DMS153 treated with DMSO at 0.1 percent for 48 hours (cell line): ENCODE results near the gene PSKH1.

Experiments used
- DNase-seq: peaks from one replicate; lab custom pipeline; 2025; ENCODE audit not compliant: unreplicated experiment; lab: John Stamatoyannopoulos, UW

PSKH1 gene

DNA sequence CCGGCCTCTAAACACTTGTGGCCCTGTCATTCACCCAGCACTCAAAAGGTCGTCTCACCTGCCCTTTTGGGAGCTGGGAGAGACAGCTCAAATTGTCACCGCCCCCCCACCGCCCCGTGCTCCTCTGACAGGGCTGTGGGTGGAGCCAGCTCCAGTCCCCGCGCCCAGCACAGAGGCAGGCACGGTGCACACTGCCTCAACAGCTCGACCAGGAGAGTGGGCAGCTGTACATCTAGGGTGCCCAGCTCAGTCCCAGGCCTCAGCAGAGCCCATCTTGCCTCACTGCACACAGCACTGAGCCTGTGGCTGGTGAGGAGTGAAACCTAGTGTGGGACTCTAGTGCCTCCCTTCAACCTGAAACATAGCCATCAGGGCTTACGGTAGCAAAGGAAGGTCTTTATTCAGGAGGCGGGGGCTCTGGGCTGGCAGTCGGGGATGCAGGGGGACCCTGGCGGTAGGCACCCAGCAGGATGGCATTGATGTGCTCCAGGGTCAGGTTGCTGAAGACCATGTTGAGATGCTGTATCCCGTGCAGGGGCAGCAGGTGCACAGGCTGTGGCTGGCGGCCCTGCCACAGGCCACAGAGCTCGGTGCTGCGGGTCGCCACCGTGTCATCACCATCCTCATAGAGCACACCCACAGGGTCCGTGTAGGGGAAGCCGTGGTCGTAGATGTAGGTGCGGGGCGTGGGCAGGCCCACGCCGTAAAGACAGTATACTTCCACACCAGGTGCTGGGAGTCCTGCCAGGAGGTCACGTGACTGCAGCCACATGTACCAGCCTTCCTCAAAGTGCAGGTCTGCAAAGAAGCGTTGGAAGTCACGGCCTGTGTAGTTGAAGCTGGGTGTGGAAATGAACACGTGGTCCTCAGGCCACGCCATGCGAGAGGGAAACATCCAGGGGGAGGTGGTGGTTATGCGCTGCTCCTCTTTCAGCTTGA, 46.7 kb downstream of the PSKH1 start:
- peak; percentile 33 for DNase-seq

DNA sequence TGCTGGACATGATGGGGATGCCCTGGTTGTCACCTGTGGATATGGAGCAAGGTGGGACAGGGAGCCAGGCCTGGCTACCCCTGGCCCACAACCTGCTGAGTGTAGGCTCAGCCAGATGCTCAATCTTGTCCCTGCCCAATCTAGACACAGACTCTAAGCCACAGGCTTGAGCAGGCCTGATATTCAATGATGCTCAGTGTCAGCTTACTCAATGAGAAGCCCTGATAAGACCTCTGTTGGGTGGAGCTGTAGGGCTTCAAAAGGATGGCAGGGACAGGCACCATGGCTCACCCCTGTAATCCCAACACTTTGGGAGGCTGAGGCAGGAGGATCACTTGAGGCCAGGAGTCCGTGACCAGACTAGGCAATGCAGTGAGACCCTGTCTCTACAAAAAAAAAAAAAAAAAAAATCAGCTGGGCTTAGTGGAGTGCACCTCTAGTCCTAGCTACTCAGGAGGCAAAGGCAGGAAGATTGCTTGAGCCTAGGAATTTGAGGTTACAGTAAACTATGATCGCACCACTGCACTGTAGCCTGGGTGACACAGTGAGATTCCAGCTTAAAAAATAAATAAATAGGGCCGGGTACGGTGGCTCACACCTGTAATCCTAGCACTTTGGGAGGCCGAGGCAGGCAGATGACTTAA, 47.5 kb downstream of the PSKH1 start:
- no peak for DNase-seq

DNA sequence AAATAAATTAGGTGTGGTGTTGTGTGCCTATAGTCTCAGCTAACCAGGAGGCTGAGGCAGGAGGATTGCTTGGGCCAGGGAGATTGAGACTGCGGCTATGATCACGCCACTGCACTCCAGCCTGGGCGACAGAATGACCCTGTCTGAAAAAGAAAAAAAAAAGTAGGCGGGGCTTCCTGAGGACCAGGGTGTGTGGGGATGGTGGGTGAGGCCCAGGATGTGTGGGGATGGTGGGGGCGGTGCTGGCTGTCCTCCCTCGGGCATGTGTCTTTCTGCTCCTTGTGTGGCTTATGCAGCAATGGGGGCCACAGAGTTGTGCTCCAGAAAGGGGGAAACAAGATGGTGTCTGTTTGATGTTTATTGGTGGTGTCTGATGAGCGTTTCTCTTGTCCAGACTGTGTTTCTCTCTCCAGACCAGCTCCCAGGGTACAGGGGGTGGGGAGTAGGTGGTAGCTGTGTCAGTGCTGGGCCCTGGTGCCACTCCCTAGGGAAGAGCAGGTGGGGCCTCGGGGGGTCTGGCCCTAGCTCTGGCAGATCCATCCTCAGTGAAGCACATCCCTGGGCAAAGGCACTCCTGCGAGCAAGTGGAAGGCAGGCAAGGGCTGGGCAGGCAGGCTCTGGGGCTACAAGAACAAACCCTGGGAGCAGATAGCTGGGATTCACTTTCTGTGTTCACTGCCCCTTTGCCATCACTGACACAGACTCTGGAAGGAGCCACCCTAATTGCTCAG, 48.6 kb downstream of the PSKH1 start:
- DNase-seq: no peak

DNA sequence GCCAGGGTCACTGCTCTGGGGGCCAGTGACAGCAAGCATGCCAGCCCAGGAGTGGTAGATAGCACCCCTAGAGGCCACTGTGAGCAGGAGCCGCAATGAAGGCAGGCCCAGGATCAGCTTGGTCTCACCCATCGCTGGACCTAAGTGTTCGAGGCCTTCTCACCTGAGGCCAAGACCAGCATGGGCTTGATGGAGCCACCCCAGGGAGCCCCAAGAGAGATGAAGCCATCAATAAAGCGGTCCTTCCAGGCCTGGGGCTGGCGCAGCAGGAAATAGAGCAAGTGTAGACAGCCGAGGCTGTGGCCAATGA, 49.1 kb downstream of the PSKH1 start:
- no peak for DNase-seq

DNA sequence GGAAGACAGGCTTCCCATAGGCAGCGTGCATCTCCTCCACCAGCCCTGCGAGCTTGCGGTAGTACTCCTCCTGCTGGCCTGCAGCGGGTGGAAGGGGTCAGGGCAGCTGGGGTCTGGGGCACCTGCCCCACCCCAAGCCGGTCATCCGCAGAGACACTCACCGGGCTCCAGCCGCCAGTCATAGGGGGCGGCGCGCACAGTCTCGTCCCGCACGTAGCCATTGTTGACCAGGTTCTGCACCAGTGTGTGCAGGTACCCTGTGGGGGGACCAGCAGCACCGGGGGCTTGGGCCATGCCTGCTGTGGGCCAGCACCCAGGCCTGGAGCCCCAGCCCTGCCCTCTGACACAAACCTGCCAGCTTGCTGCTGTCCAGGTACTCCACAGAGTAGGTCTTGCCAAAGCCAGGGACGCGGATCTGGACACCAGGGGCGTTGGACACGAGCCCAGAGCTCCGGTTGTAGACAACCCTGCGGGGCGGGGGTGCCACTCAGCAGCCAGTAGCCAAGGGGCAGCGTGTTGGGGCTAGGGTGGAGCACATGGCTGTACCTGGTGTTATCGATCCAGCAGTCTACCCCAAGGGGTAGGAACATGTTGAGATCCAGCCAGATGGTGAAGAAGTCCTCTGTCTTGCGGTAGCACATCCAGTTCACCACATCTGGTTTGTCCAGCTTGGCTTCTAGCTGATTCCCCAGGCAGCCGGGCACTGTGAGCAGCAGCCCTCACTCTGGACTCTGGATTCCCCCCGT, 49.6 kb downstream of the PSKH1 start:
- no peak for DNase-seq

DNA sequence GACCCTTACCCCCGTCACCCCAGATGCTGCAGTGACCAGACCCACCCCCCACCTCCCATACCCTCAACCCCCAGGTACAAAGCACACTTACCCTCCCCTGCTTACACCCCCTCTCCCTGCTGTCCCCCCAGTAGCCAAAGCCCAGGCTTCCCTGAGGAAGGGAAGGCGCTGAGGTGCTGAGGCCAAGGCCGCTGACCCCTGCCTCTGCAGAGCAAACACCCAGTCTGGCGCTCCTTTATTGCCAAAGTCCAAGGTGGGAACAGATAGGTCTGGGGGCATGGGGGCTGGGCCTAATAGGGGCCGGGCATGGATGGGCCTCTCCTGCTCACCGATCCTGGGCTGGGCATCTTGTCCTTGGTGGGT, 50.2 kb downstream of the PSKH1 start:
- DNase-seq: no peak

DNA sequence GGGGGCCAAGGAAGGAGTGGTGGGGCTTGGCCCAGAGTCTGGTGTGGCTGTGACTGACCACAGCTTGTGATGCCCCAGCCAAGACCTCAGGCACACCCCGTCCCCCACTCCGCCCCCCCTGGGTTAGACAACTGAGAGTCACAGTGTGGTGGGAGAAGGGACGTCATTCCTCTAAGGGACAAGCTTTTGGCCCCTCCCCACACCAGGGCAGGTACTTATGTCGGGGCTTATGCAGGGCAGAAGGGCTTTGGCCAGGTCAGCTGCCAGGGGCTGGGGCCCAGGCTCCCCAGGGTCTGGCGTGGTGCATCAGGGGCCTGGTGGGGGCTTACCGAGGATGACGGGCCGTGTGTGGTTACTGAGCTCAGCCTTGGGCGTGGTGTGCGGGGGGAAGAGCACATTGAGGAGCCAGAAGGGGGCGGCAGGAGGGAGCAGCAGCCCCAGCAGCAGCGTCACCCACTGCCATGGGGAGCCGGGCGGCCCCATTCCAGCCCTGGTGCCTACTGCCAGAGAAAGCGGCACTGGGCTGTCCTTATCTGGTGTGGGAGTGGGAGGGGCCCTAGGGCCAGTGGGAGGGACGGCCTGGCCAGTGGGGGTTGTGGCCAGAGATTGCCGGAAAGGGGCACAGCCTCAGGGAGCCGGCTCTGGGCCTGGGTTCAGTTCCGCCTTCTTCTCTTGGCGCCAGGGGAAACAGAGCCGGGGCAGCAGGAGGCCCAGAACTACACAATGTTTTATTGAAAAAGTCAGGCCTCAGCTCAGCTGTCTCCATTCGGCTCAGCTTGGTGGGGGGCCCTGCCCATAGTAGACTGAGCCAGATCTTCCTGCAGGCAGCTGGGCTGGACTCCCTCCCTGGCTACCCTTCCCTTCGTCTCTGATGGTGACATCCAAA, 50.8 kb downstream of the PSKH1 start, which contains the start of gene LCAT:
TSS of gene LCAT (minus strand) at position 502 of the 886 bp plus-strand sequence. CDS start at position 483, 19 bp downstream.
- DNase-seq: no peak

DNA sequence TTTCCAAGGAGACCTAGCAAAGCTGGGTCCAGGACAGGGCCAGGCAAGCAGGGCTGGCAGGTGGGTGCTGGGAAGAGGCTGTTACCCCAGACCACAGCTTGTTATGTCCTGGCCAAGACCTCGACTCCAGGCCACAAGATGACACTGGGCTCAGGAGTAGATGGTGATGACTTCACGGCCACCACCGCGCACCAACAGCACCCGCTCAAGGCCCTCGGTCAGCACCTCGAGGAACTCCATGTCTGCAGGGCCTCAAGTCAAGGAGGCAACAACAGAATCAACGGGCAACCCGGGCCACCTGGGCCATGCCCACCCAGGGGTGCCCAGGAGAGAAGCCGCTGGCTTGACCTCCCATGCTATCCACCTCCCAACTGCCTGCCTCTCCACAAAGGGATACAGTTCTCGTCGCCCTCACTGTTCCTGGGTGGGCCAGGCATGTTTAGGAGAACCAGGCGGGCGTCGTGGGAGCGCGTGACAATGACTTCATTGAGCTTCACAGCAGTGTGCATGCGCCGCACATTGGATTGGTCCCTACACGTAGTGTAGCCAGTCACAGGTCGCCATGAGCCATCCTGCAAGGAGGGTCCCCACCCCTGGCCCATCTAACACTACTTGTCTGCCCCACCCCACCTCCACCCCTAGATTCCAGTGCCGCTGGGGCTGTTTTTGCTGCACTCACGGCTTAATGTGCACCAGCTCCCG, 51.8 kb downstream of the PSKH1 start:
- no peak for DNase-seq

DNA sequence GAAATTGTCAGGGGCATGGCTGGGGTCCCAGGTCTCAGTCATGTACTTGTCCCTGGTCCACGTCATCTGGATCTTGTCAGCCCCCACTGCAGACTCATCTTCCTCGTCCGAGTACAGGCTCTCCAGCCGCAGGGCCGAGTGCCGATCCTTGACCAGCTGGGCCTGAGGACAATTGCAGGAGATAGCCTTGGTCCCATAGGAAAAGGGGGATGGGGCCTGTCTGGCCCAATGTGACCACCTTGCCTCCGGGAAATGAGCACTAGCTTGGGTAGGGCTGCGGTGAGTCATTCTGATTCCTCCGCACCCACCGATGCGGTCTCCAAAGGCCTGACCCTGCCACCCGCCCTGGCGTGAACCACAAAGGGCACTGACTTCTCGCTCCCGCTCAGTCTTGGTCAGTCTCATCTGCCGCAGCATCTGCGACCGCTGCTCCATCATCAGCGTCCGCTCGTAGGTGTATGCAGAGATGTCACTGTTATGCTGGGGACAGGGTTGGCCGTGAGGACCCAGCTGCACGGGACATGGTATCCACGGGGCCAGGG, 52.4 kb downstream of the PSKH1 start:
- DNase-seq: no peak

DNA sequence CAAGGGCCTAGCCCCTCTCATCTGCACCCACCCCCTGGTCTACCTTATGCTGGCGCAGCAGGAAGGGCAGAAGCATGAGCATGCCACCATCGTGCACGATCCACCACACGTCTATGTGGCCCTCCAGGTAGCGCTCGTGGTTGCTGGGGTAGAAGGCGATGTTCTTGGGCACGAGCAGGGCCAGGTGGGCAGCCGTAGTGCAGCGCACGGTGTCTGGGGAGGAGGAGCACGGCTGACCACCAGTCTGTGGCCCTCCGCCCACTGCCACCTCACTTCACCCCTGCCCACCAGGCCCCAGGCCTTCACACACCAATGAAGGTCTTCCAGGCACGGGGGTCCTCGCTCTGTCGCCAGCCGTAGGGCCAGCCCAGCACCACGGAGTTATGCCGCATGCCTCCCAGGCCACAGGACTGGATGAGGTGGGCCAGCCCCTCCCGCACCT, 53.1 kb downstream of the PSKH1 start:
- no peak for DNase-seq

DNA sequence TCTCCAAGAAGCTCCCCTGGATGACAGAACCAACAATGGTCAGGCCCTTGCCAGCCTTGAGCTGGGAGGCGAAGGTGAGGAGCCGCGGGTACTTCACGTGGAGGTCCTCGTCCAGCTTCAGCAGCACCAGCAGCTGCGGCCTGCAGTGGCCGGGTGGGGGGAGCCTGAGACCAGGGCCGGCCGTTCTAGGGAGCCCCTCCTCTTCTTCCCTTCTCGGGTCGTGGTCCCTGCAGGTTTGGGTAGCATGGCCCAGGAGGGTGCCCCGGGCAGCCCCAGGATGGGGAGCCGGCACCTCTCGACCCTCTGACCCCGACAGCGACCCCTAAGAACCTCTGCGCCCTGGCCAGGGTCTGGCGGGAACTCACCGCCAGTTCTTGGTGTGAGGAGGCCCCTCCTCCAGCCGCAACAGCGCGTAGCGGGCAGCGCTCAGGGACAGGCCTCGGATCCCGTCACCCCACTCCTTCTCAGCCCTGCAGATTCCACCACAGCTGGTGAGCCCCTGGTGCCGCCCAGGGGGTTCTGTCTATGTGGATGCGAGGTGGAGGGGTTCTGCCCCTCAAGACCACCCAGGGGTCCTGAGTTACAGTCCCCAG, 54.0 kb downstream of the PSKH1 start:
- no peak for DNase-seq

DNA sequence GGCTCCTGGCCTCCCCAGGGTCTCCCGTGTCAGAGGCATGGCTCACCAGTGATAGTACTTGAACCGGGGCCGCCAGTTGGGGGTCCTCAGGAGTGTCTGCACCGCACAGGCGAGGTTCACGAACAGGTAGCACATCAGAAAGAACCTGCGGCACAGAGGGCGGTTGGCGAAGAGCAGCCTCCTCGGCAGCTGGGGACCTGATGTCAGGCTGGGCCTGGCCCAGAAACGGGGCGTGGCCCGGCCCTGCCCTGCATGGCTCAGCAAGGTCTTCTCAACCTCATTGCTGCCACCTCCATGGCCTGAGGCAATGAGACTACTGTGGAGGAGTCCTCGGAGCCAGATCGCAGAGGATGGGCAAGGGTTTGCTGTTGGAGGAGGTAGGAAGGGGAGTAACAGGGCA, 55.0 kb downstream of the PSKH1 start:
- no peak for DNase-seq

DNA sequence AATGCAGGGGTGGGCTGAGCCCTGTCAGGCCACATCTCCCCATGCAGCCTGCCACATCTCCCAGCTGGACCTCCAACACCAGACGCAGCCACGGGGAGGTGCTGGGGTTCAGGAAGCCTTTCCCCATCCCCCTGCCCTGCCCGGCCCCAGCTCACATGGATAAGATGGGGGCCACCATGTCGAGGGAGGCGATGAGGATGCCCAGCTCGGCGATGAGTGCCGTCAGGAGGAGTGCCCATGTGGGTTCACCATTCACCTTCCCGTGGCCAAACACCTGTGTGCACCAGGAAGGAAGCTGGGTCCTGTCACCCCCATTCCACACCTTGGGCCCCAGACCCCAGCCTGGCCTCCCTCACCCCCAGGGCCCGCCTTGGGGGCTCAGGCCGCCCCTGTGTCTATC, 56.6 kb downstream of the PSKH1 start:
- no peak for DNase-seq

DNA sequence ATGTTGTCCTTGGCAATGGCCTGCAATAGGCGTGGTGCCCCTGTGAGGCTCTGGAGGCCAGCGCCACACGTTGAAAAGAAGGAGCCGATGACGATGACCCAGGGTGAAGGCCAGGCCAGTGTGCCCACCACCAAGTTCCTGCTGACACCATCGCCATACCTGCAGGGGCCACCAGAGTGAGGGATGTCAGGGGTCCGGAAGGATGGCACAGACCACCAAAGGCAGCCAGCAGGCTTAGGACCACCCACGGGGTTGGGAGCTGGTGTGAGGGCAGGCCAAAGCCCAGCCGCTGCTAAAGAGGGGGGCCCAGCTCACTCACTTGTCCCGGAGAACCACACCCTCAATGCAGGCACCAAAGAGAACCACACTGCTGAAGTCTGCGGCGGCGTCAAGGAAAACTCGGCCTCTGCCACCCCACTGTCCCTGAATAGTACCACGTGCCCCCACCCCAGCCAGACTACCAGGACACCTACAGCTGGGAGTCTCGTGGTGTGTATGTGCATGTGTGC, 57.3 kb downstream of the PSKH1 start:
- no peak for DNase-seq

DNA sequence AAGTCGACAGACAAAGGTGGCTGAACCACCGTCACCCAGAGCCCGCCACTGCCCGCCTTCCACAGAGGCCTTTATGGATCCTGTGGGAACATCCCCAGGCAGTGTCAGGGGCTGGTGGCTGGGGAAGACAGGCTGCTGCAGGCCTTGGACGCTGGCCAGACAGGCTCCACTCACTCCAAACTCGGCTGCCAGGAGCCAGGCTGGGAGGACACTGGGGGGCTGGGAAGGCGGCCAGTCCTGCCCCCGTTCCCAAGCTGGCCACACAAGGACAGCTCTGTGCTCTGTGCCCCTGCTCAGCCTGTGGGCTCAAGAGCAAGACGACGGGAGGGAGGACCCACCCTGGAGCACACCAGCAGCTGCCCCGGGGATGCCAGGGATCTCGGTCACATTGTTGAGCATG, 58.4 kb downstream of the PSKH1 start:
- no peak for DNase-seq

DNA sequence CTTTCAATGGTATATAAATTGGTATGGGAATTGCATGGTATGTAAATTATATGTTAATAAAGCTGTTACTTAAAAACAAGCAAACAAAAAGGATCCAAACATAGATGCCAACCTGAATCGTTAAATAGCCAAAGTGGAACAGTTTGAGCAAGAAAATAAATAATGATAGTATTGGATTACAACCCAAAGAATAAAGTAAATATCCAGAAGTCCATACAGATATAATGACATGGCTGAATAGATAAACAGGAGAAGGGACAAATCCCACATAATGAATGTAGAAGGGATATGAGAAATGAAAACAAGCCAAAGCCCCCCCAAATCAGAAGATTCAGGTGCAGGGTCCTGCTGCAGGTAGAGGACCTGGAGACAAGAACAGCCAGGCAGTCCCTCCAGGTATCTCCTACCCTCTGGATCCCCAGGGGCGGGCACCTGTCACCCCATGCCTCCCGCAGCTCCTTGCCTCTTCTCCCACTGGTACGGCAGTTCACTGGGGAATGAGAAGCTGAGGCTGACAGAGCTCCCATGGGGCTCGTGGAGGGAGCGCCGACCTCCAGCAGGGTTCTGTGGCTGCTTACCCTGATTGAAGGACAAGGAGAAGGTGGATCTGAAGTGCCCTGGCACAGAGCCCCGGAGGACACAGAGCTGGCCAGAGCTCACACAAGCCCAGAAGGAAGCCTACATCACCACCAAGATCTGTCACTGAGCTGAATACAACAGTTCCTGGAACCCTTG, 60.8 kb downstream of the PSKH1 start:
- DNase-seq: no peak

DNA sequence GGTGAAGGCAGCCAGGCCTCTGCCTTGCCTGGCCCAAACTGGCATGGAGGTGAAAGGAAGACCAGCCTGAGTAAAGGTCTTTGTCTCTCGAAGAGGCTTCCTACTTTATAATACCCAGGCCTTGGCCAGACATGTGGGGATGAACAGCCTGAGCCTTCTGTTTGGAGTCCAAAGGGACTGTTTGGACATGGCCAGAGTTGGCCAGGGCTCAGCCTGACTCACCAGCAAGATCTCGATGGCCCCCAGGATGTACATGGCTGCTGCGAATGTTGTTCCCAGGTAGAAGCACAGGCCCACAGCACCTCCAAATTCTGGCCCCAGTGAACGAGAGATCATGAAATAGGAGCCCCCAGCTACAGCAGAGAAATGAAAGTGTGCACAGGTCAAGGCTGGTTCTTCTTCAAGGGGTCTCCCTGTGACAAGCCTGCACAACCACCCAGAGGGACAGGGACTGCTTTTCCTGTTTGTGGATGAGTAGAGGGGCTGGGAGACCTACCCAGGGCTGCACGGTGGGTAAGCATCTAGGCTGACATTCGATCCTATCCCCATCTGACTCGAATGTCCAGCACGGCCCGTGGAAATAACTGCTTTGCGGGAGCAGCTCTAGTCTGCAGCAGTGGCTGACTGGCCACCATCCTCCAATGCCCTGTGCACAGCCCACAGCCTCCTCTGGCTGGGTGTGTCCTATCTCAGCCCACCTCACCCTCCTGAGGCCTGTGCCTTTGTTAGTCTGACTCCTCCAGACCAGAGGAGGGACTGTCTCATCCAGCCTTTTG, 61.6 kb downstream of the PSKH1 start:
- no peak for DNase-seq
